DND-41 (cell line): ENCODE results near the gene IMPDH1.

Source experiments
- ATAC-seq: fragments of 200-7000 bp; cut with Tn5 transposase; 3 replicates; pipeline ENCODE4 v1.9.1; 2021; ENCODE audit warnings: low read depth; ENCODE audit not compliant: insufficient read depth
- DNase-seq: peaks from one replicate; pipeline ENCODE4 v3.0.0-alpha.2; 2020
- H2AFZ ChIP-seq: 2 replicates; pipeline ENCODE4 v1.6.0; 2012; ENCODE audit warnings: low read depth, low read length
- H3K27ac ChIP-seq: 2 replicates; pipeline ENCODE4 v1.5.1; 2012; ENCODE audit warnings: low read length, inconsistent platforms
- H3K27me3 ChIP-seq: fragments of 200-600 bp; sonication (generic); 2 replicates; pipeline ENCODE4 v1.6.0; 2012; ENCODE audit warnings: low read length, mild to moderate bottlenecking, inconsistent platforms; ENCODE audit not compliant: insufficient read depth, poor library complexity
- H3K36me3 ChIP-seq: 2 replicates; pipeline ENCODE4 v1.5.1; 2012; ENCODE audit warnings: low read length, inconsistent platforms; ENCODE audit not compliant: insufficient read depth
- H3K4me1 ChIP-seq: 2 replicates; pipeline ENCODE4 v1.5.1; 2012; ENCODE audit warnings: mild to moderate bottlenecking, low read length; ENCODE audit not compliant: insufficient read depth
- H3K4me2 ChIP-seq: 2 replicates; pipeline ENCODE4 v1.6.0; 2012; ENCODE audit warnings: mild to moderate bottlenecking, moderate library complexity, low read length, inconsistent platforms; ENCODE audit not compliant: insufficient read depth
- H3K4me3 ChIP-seq, 2 experiments: fragments of 200-600 bp in 1 of 2; shearing (Covaris generic) in 1 of 2; 2 replicates each; pipeline ENCODE4 v1.5.1; 2012 to 2016; ENCODE audit warnings: inconsistent platforms in 2 of 2, low read length in 2 of 2, mild to moderate bottlenecking in 2 of 2, low read depth in 1 of 2, moderate library complexity in 1 of 2
- H3K79me2 ChIP-seq: 2 replicates; pipeline ENCODE4 v1.6.0; 2012; ENCODE audit warnings: low read length, inconsistent platforms; ENCODE audit not compliant: insufficient read depth
- H3K9ac ChIP-seq: 2 replicates; pipeline ENCODE4 v1.6.0; 2012; ENCODE audit warnings: low read depth, mild to moderate bottlenecking, inconsistent platforms, low read length, moderate library complexity
- H3K9me3 ChIP-seq: 2 replicates; pipeline ENCODE4 v1.5.1; 2012; ENCODE audit warnings: low read length, moderate library complexity, mild to moderate bottlenecking, inconsistent platforms; ENCODE audit not compliant: insufficient read depth, severe bottlenecking
- H4K20me1 ChIP-seq: 2 replicates; pipeline ENCODE4 v1.6.0; 2012; ENCODE audit warnings: low read length; ENCODE audit not compliant: insufficient read depth
- EZH2 ChIP-seq: IDR thresholded peaks from 3 replicates; pipeline ENCODE4 v1.6.1; 2012; ENCODE audit warnings: borderline replicate concordance, low read depth, mild to moderate bottlenecking, moderate library complexity, low read length, inconsistent platforms; ENCODE audit not compliant: severe bottlenecking
- TF ChIP-seq, protein P1 (sequence below): IDR thresholded peaks from 2 replicates; pipeline ENCODE4 v1.5.1; 2012; ENCODE audit warnings: borderline replicate concordance, low read length, moderate library complexity, mild to moderate bottlenecking; ENCODE audit not compliant: poor library complexity, severe bottlenecking; ENCODE audit errors: extremely low read depth

The IMPDH1 gene

DNA sequence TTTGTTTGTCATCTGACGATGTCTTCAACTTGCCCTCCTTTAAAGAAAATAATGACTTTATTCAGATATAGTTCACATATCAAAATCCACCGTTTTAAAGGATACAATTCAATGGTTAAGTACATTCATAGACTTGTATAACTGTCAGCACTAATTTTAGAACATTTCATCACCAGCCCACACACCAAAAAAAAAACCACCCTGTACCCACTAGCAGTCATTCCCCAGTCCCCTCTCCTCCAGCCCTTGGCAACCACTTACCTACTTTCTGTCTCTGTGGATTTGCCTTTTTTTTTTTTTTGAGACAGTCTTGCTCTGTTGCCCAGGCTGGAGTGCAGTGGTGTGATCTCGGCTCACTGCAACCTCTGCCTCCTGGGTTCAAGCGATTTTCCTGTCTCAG lies 40.6 kb upstream of the IMPDH1 start:
- no peak overlapping the region for H3K27ac ChIP-seq
- H3K27me3 ChIP-seq, result peaks cover 14% of the 10 kb centered on the region
- H3K79me2 ChIP-seq, result no peaks in the 10 kb centered on the region
- no peaks in the 10 kb centered on the region for H4K20me1 ChIP-seq
- no peak for ATAC-seq
- H3K4me2 ChIP-seq, result no peak overlapping the region
- H3K4me3 ChIP-seq, result no peak overlapping the region
- TF ChIP-seq, protein P1, sequence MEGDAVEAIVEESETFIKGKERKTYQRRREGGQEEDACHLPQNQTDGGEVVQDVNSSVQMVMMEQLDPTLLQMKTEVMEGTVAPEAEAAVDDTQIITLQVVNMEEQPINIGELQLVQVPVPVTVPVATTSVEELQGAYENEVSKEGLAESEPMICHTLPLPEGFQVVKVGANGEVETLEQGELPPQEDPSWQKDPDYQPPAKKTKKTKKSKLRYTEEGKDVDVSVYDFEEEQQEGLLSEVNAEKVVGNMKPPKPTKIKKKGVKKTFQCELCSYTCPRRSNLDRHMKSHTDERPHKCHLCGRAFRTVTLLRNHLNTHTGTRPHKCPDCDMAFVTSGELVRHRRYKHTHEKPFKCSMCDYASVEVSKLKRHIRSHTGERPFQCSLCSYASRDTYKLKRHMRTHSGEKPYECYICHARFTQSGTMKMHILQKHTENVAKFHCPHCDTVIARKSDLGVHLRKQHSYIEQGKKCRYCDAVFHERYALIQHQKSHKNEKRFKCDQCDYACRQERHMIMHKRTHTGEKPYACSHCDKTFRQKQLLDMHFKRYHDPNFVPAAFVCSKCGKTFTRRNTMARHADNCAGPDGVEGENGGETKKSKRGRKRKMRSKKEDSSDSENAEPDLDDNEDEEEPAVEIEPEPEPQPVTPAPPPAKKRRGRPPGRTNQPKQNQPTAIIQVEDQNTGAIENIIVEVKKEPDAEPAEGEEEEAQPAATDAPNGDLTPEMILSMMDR, result no peak
- no peak for TF ChIP-seq EZH2
- H3K36me3 ChIP-seq, result no peaks in the 10 kb centered on the region
- H2AFZ ChIP-seq, result no peak overlapping the region
- H3K9ac ChIP-seq, result no peak overlapping the region
- H3K9me3 ChIP-seq, result no peaks in the 10 kb centered on the region
- H3K4me1 ChIP-seq, result peaks cover 9% of the 10 kb centered on the region
- DNase-seq, result no peak

DNA sequence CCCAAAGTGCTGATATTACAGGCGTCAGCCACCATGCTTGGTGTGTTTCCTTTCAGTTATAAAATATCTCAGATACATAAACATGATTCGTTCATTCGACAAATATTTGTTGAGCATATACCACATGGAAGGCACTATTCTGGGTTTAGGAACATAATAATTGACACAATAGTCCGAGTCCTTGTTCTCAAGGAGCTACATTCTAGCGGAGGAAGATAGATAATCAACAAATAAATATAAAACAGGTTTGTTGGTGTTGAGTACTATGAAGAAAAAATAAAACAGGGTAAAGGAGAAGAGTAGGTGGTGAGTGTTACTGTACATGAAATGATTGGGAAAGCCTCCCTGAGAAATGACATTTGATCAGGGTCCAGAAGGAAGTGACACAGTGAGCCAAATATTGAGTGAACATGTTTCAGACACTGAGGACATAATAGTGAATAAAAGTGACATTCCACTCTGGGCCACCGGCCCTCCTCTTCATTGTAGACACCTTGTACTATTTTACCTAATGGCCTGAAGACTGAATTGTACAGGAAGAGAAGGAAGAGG lies 39.0 kb upstream of the IMPDH1 start:
- TF ChIP-seq, protein P1, result no peak
- TF ChIP-seq EZH2, result no peak
- no peak for ATAC-seq
- DNase-seq, result no peak
- Histone ChIP-seq H3K27ac (no peak overlapping the region), H3K36me3 (no peaks in the 10 kb centered on the region), H3K79me2 (no peaks in the 10 kb centered on the region), H3K27me3 (peaks cover 12% of the 10 kb centered on the region), H3K4me2 (no peak overlapping the region), H4K20me1 (no peaks in the 10 kb centered on the region), H3K4me1 (no peaks in the 10 kb centered on the region), H3K9me3 (no peaks in the 10 kb centered on the region), H3K4me3 (no peak overlapping the region), H2AFZ (no peak overlapping the region), H3K9ac (no peak overlapping the region)

DNA sequence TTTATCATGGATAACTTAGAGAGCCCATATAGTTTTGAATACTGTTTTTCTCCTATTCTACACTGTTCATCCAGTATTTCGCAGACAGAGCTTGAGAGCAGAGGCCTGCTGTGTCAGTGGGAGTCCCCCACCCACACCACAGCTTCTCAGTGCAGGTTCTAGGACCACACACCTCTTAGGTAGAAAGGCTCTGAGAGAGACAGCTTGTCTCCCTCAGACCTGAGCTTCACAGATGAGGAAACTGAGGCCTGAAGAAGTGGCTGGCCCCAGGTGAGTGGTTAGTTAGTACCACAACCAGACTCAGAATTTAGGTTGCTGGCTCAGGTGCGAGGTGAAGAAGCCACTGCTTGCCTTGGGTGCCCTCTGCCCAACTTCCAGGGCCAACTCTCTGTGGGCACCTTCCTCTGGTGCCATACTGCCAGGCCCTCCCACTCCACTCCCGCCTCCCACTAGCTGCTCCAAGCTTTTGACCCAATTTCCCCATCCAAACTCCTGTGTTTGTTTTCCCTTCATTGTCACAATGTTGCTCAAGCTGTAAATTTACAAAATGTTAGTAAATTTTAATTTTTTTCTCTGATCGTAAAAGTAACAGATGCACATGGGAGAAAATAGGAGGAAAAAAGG lies 38.3 kb upstream of the IMPDH1 start:
- Histone ChIP-seq H3K4me1 (no peaks in the 10 kb centered on the region), H4K20me1 (no peaks in the 10 kb centered on the region; the same call in 1 of the 2 replicates), H3K27ac (no peak overlapping the region), H3K36me3 (no peaks in the 10 kb centered on the region), H3K4me3 (no peak overlapping the region), H3K9me3 (no peaks in the 10 kb centered on the region), H3K4me2 (no peak overlapping the region), H3K27me3 (peaks cover 9% of the 10 kb centered on the region), H3K79me2 (no peaks in the 10 kb centered on the region), H2AFZ (no peak overlapping the region), H3K9ac (no peak overlapping the region)
- ATAC-seq (no peak), DNase-seq (no peak)
- TF ChIP-seq, protein P1, result no peak
- TF ChIP-seq EZH2, result no peak

DNA sequence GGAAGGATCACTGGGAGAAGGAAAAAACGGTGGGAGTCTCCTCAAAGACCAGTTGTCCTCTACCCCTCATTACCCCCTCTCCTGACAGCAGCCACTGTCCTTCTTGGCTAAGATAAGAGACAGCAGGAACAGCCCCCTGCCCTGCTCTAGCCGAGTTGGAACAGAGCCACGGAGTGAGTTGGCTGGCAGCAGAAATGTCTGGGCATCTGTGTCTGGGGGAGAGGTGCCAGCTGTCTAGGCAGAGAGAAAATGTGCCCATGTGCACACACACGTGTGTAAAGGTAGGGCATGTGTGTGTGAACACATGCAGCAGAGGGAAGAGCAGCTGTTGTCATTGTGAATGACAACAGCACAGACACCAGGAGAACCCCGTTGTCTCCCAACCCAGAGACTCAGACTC lies 36.5 kb upstream of the IMPDH1 start:
- no peak for DNase-seq
- ATAC-seq, result no peak
- Histone ChIP-seq H3K27ac (no peak overlapping the region), H4K20me1 (no peaks in the 10 kb centered on the region; the same call in 1 of the 2 replicates), H3K9ac (no peak overlapping the region), H2AFZ (no peak overlapping the region), H3K4me1 (no peaks in the 10 kb centered on the region), H3K36me3 (no peaks in the 10 kb centered on the region), H3K79me2 (no peaks in the 10 kb centered on the region), H3K4me3 (no peak overlapping the region), H3K4me2 (no peak overlapping the region), H3K9me3 (no peaks in the 10 kb centered on the region), H3K27me3 (no peaks in the 10 kb centered on the region)
- TF ChIP-seq, protein P1, result no peak
- TF ChIP-seq EZH2, result no peak
